ENCODE measurements around the gene NUDT3.

GRCh38 chr6:34237722-34238584, 154.5 kb downstream of the NUDT3 start:
- TF ChIP-seq POLR2A (IDR thresholded peaks at IDR 0.05; ENCODE audit: low read depth, low read length) (no peak), POLR2AphosphoS5 (IDR thresholded peaks at IDR 0.05; ENCODE audit: low read depth, low read length) (no peak), POU2F2 (IDR thresholded peaks at IDR 0.05; ENCODE audit: low read depth, low read length) (no peak), TAF1 (IDR thresholded peaks at IDR 0.05; ENCODE audit: low read depth, low read length) (no peak)
